RWPE2 (cell line): ENCODE data around the gene SEC23IP.

ENCODE experiments used
- ATAC-seq: fragments of 200-7000 bp; cut with Tn5 transposase; 3 replicates; pipeline ENCODE4 v1.9.1; 2021; ENCODE audit warnings: low read depth
- DNase-seq: peaks from one replicate; pipeline ENCODE4 v3.0.0-alpha.2; 2020; ENCODE audit warnings: low spot score
- H3K27ac ChIP-seq: fragments of 450-650 bp; 2 replicates; pipeline ENCODE4 v1.5.1; 2017; ENCODE audit warnings: mild to moderate bottlenecking; ENCODE audit not compliant: poor library complexity, severe bottlenecking
- H3K27me3 ChIP-seq: fragments of 250-450 bp; sonication (Bioruptor Pico); 2 replicates; pipeline ENCODE4 v1.5.1; 2021; ENCODE audit warnings: mild to moderate bottlenecking, moderate library complexity; ENCODE audit not compliant: insufficient read depth, poor library complexity, severe bottlenecking
- H3K36me3 ChIP-seq: fragments of 250-450 bp; sonication (Bioruptor Pico); 2 replicates; pipeline ENCODE4 v1.5.1; 2020; ENCODE audit warnings: low read depth, mild to moderate bottlenecking, moderate library complexity
- H3K4me1 ChIP-seq: fragments of 250-450 bp; sonication (Bioruptor Pico); 2 replicates; pipeline ENCODE4 v1.5.1; 2021; ENCODE audit warnings: mild to moderate bottlenecking, moderate library complexity; ENCODE audit not compliant: insufficient read depth, poor library complexity, severe bottlenecking
- H3K4me3 ChIP-seq: fragments of 250-450 bp; sonication (Bioruptor Pico); 2 replicates; pipeline ENCODE4 v1.5.1; 2021; ENCODE audit warnings: mild to moderate bottlenecking, moderate library complexity; ENCODE audit not compliant: severe bottlenecking
- H3K9me3 ChIP-seq: fragments of 250-450 bp; sonication (Bioruptor Pico); 2 replicates; pipeline ENCODE4 v1.5.1; 2021; ENCODE audit warnings: mild to moderate bottlenecking, moderate library complexity; ENCODE audit not compliant: severe bottlenecking
- CTCF ChIP-seq: fragments of 450-650 bp; IDR thresholded peaks from one replicate; pipeline ENCODE4 v1.5.1; 2017; ENCODE audit warnings: mild to moderate bottlenecking, moderate library complexity; ENCODE audit not compliant: poor library complexity, severe bottlenecking

Gene SEC23IP

GRCh38 chr10:119852277-119852676, 40.3 kb upstream of the SEC23IP start:
- Histone ChIP-seq H3K4me3 (no peak overlapping the region), H3K27me3 (no peaks in the 10 kb centered on the region), H3K9me3 (no peaks in the 10 kb centered on the region), H3K27ac (no peak overlapping the region), H3K36me3 (peaks cover 95% of the 10 kb centered on the region), H3K4me1 (peaks cover 18% of the 10 kb centered on the region)
- TF ChIP-seq CTCF: no peak
- ATAC-seq (no peak), DNase-seq (no peak)

GRCh38 chr10:119852822-119853221, 39.7 kb upstream of the SEC23IP start:
- H3K27me3 ChIP-seq: no peaks in the 10 kb centered on the region
- no peak for TF ChIP-seq CTCF
- no peak overlapping the region for H3K27ac ChIP-seq
- H3K4me1 ChIP-seq: peaks cover 18% of the 10 kb centered on the region
- H3K4me3 ChIP-seq: no peak overlapping the region
- DNase-seq: no peak
- H3K36me3 ChIP-seq: peaks cover 95% of the 10 kb centered on the region
- no peak for ATAC-seq
- no peaks in the 10 kb centered on the region for H3K9me3 ChIP-seq

DNA sequence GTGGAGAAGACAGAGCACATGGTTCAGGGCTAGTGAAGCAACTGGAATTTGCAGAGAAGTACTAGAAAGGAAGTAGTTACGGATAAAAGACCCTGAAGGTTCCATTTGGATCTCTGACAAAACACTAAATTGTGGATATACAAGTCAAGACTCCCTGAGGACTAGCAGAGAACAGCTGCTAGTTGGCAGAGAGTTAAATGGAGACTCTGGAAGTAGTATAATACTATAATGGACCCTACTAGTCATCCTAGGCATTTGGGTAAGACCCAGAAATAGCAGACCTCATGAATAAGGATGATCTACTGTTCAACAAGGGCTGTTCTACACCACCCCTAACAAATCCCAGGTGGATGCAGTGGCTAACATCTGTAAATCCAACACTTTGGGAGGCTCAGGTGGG, 39.0 kb upstream of the SEC23IP start:
- ATAC-seq: no peak
- Histone ChIP-seq H3K9me3 (no peaks in the 10 kb centered on the region), H3K27ac (no peak overlapping the region), H3K27me3 (no peaks in the 10 kb centered on the region), H3K4me3 (no peak overlapping the region), H3K36me3 (peaks cover 95% of the 10 kb centered on the region), H3K4me1 (peaks cover 18% of the 10 kb centered on the region)
- DNase-seq: no peak
- no peak for TF ChIP-seq CTCF

GRCh38 chr10:119858063-119858462, 34.5 kb upstream of the SEC23IP start:
- Histone ChIP-seq H3K4me1 (peaks cover 3% of the 10 kb centered on the region), H3K9me3 (no peaks in the 10 kb centered on the region), H3K4me3 (no peak overlapping the region), H3K27me3 (no peaks in the 10 kb centered on the region), H3K36me3 (peaks cover 68% of the 10 kb centered on the region), H3K27ac (no peak overlapping the region)
- ATAC-seq (no peak), DNase-seq (no peak)
- no peak for TF ChIP-seq CTCF

DNA sequence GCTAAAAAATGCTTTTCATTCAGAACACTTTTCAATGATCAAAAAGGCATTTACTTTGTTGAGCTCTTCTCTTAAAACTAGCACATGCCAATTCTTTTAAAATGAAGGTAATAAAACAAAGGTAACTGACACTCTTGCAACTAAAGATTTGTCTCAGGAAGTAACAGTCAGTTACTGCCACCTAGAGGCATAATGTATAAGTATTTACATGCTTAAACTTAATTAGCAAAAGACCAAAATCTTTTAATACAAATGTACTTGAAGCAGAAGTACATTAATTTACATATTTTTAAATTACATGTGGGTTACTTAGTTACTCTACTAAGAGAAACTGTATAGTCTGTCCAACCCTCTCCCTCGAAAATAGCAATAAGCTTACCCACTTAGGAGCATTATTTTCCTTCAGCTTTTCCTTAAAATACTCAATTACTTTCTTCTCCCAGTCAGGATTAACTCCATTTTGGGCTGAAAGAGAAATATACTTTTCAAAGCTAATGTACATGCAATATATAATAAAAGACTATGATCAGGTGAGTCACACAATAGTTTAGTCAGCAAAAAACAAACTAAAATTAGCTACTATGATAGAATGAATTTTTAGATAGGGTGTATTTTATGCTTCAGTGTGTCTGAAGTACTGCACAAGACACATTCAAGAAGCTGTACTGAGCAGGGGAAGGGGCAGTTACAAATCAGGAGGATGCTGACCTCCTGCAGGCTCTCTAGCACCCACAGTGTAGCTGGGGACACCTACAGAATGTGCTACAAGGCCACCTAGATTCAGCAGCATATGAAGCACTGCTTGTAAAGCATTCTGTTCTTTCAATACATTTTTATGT, 32.9 kb upstream of the SEC23IP start:
- Histone ChIP-seq H3K9me3 (no peaks in the 10 kb centered on the region), H3K4me3 (no peak overlapping the region), H3K27ac (no peak overlapping the region), H3K36me3 (peaks cover 56% of the 10 kb centered on the region), H3K4me1 (peaks cover 3% of the 10 kb centered on the region), H3K27me3 (no peaks in the 10 kb centered on the region)
- DNase-seq: no peak
- peak; percentile 33; the same call in 1 of the 3 replicates for ATAC-seq
- peak; percentile 87 for TF ChIP-seq CTCF
